CD4-positive, alpha-beta T cell treated with Interferon alpha-2 for 1 hour (primary cell): ENCODE data around the gene COG7.
"Not testable (repeated sequence)": the region's sequence is repeated elsewhere in the genome, so short reads cannot be mapped to it uniquely, and the experiment has no call there.

Experiments used
- DNase-seq, 2 donors: peaks; one replicate each; pipeline ENCODE4 v3.0.0-alpha.2; 2020 to 2022

The COG7 gene

DNA sequence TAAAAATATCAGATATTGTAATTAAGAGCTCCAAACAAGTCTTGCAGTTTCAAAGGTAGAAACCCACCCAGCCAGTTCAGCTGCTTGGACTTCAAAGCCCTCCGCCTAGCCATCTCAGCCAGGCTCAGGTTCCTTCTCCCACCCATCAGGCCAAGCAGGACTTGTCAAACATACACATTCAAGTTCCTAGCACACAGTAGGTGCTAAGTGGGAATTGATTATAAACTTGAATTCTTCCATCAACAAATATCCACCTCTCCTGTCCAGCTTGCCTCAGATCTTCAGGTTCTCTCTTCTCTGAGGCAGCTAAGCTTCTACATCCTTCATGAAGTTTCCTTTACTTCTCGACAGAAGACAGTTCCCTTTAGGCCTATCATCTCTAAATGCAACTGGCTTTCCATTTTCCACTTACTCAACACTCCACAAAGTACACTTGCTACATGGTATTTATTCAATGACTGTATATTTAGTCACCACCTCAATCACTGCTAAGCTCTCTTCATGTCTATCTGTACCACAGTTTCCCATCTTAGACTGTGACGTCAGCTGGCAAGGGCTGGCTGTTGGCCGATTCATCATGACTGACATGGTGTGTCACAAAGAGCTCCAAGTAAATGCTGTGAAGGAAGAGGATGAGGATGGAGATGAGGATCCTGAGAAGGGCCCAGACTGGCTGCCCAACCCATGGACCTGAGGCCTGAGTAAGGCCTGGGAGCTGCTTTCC lies 13.3 kb upstream of the COG7 start:
- no peak for DNase-seq

DNA sequence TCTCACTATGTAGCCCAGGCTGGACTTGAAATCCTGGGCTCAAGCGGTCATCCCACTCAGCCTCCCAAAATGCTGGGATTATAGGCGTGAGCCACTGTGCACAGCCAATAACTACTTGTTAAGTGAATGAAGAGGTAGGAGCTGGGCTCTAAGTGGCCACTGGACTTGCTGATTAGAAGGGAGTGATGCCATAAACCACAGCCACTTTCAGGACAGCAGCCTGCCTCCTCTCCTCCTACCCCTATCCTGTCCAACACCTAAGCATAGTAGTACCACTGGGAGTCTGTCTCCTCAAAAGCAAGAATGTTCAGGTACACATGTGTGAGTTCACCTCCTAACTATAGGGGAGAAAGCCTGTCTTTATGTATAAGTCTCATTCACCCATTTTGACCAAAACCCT lies 12.2 kb upstream of the COG7 start:
- DNase-seq: no peak

DNA sequence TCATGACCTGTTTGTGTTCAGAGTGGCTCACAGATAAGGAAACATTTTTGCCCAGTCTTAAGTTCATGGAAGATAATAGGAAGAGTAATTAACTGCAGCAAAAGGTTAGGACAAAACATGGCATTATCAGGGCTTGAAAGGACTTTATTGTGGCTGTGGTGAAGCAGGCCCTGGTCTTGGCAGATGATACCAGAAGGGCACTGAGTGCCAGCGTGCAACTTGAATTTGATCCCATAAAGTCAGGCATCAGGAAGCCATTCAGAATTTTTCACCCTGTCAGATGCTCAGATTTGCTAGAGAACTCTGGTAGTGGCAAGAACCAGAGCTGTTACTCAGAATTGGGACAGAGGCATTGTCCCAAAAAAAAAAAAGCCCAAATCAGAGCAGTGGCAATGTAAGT lies 11.2 kb upstream of the COG7 start:
- DNase-seq: no peak

DNA sequence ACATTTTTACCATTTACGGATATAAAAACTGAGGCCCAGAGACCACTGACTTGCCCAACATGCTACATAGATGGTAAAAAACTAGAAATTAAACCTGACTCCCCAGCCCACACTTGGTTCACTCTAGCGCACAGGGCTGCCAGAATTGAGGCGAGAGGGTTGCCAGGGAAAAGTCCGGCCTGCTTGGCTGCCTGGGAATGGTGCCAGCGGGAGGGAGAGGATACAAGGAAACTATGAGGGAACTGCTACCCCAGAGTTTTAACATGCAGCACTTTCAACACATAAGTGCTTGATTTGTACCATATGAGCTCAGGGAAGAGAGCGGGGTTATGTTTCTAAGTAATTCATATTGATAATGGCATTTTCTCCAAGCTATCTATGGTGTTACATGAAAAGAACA lies 10.0 kb upstream of the COG7 start:
- DNase-seq: not testable (repeated sequence)

DNA sequence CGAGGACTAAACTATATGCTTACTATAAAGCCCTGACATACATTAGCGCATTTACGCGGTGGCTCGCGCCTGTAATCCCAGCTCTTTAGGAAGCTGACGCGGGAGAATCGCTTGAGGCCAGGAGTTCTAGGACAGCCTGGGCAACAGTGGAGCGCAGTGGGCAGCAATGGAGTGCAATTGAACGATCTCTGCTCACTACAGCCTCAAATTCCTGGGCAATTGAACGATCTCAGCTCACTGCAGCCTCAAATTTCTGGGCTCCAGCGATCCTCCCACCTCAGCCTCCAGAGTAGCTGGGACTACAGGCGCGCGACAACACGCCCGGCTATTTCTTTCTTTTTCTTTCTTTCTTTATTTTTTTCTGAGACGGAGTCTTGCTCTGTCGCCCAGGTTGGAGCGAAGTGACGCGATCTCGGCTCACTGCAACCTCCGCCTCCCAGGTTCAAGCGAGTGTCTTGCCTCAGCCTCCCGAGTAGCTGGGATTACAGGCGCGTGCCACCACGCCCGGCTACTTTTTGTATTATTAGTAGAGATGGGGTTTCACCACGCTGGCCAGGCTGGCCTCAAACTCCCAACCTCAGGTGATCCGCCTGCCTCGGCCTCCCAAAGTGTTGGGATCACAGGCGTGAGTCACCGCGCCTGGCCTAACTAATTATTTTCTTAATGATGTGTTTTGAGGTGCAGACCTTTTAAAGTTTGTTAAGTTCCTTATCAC lies 506 bp upstream of the COG7 start:
- DNase-seq: no peak

DNA sequence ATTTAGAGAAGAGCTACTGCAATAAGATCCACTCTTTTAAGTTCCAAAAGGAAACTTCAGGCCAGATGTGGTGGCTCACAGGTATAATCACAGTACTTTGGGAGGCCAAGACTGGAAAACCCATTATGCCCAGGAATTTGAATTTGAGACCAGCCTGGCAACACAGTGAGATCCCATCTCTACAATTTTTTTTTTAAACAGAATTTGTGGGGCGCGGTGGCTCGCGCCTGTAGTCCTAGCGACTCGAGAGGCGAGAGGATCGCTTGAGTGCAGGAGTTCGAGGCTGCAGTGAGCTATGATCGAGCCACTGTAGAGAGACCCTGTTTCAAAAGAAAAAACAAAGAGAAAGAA lies 793 bp downstream of the COG7 start:
- DNase-seq: no peak

DNA sequence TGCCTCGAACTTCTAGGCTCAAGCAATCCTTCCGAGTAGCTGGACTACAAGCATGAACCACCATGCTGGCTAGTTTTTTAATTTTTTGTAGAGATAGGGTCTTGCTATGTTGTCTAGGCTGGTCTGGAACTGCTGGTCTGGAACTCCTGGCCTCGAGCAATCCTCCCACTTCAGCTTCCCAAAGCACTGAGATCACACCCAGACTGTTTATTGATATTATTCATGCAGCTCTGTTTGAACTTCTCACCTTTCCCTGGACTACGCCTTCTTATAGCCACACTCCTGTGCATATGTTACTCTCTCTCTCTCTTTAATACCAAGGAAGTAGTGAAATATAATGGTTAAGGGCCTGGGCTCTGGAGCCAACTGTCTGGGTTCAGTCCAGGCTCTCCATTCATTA lies 4.6 kb downstream of the COG7 start:
- DNase-seq: no peak

DNA sequence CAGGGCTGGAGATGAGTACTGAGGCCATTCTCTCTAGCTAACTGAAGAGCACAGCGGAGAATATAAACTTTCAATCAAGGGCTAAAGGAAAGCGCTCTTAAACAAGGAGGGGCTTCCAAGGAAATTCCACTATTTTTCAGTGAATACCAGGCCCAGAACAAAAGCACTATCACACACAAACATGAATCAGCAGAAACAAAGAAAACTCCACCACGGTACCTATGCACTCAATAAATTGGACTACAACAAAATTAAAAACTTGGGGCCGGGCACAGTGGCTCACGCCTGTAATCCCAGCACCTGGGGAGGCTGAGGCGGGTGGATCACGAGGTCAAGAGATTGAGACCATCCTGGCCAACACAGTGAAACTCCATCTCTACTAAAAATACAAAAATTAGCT lies 15.4 kb downstream of the COG7 start:
- not testable (repeated sequence) for DNase-seq

DNA sequence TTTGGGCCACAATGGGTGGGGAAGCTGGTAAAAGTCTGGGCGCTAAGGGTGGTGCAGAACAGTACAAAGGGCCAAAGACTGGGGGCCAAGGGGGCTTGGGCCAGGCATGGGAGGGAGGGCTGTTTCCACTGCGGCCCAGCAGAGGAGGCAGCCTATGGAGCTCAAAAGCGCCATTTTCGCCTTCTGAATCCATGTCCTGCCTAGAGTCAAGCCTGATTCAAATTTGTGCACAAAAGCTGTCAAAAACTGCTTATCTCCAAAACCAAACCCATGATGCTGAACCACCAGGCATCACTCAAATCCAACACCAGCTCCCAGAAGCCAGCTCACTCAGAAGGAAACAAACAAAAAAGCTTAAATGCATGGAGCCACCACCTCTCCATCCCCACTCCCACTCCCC lies 16.0 kb downstream of the COG7 start:
- no peak for DNase-seq

DNA sequence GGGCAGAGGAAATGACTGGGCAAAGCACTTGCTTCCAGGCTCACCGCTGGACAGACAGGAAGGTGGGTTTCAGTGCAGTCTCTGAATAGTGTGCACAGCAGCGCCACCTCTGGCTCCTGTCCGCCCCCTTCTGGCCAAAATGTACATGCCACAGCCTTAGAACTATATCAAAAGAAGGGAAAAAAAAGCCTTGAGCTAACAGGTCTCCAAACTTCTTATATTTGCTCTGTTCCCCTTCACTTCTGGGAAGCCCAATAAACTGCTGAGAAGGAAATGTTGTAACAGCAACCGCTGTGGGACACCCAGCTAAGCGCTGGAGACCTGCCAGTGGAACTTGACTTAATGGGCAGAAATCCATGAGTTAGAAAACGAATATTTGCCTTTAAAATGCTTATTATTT lies 17.5 kb downstream of the COG7 start:
- peak; percentile 56 to 73 for DNase-seq

DNA sequence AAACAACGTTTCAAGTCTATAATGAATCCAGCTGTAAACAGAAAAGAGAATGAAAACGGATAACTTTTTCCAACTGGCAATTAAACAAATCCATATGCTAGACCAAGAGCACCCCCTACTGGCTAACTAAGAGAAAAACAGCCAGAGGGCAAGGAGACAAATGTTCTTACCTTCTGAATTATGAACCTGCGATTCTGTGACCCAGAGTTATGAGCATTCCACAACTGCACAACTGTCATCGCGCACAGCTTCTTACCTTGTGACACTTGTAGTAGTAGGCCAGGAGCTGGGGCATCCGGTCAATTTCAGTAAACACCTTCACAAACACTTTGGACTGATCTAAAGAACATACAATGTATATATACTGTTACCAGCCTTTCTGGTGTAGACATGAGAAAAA lies 18.6 kb downstream of the COG7 start:
- DNase-seq: peak; percentile 7 to 72

DNA sequence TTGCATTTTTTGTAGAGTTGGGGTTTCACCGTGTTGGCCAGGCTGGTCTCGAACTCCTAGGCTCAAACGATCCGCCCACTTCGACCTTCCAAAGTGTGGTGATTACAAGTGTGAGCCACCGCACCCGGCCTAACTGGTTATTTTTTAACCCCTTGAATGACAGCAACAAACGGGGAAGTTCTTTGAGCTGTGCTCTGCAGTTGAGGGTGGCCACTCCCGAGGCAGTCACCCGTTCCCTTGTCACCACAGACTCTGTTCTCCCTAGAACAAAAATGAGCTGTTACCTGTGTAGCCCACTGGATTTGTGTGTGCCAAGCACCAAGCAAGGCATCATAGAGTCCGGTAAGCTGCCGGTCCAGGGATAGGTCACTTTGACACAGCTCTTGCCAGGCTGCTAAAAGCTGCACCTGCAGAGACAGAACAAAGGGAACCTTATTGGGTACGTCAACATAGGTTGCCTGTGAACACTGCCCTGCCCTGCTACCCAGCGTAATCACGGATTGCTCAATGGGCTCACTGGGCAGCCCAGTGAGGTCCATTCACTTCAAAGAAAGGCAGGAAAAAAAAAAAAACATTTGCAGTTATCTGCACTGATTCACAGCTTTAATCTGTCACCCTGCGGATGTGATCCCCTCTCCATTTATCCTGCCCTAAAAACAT lies 19.6 kb downstream of the COG7 start:
- DNase-seq: no peak

DNA sequence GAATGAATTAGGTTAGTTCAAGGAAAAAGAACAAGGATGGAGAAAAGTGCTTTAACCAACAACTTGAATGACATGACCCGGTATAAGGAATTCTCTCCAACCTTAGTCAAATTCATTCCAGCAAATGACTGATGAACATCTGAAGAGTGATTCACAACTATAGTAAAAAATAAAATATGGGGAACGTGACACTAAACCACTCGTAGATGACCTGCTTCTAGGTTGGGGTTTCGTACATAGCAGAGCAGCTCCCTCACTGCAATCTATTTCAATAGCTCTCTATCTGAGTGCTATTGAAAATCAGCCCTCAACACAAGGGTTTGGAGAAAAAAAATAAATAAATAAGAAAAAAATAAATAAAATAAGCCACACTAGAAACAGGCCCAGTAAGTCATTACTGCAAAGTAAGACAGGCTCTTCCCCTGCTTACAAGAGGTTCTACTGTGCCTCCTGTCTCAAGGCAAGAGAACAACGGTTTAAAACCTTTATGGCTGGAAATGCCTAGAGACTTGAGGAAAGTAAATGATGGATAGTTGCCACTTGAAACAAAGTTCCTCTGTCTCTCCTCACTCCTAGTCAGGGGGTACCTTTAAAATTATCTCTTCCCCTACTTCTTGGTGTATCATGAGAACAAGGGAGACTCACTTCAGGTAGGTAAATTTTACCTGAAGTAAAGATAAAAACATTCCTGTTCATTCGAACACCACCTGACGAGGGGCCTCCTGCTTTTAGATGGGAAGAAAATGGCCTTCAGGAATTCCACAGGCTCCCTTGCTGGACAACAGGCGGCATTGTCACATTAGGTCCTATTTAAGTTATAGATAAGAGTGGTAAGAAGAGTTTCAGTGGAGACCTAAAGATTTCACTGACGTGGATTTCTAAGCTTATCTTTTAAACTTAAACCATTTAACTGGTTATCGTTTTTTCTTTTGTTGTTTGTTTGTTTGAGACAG lies 20.5 kb downstream of the COG7 start:
- DNase-seq: no peak

DNA sequence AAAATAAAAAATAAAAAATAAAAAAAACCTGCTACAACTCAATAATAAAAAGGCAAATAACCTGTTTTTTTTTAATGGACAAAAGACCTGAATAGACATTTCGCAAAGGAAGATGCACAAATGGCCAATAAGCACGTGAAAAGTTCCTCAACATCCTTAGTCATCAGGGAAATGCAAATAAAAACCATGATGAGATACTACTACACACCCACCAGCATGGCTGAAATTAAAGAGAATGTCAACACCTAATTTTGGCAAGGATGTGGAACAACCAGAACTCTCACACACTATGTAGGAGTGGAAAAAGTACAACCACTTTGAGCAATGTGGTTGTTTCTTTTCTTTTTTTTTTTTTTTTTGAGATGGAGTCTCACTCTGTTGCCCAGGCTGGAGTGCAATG lies 24.6 kb downstream of the COG7 start:
- no peak for DNase-seq

DNA sequence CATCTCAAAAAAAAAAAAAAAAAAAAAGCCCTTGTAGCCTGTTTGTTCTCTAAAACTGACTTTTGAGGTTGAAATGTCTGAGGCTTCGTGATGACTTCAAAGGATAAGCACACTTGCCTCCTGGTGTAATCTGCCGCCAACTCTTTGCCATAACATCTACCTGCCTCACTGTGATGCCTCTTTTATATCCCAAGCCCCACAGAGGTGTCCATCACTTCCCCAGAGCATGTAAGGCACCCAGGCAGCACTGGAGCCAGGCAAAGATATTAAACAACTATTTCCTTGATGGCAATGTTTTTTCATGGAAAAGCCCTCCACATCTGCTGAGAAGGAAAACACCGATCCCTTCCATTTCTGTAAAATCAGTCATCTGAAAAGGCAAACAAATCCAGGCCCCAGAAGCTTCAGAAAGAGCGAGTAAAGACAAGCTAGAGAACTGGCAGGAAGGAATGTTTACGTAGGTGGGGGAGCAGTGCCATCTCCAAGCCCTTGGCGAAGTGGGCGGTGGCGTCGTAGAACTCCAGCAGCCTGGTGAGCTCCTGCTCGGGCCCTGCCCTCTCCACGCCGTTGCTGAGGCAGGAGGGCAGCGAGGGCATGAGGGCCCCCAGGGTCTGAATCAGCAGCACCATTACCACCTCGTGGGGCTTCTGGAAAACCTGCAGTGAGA lies 28.6 kb downstream of the COG7 start:
- no peak for DNase-seq

DNA sequence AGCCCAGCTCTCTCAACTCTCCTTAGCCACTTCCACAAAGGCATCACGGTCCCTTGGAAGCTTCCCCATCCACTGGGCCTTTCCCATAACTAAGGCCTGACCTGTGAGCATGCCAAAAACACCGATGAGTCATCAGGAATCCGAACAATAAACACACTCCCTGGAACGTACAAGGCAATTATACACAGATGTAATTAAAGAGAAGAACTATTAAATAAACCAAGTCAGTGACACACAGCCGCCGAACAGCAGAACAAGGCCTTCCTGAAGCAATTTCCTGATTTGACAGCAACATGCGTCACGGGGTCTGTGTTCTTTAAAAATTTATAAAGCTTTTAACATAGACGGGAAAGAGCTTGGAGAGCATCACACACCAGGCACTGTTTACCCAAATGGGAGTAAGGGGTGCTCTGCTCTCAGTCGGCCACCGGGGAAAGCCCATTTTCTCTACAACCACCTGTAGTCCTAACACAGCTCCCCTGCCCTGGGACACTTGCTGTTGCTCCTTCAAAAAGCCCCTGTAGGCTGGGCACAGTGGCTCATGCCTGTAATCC lies 29.4 kb downstream of the COG7 start:
- DNase-seq: no peak

DNA sequence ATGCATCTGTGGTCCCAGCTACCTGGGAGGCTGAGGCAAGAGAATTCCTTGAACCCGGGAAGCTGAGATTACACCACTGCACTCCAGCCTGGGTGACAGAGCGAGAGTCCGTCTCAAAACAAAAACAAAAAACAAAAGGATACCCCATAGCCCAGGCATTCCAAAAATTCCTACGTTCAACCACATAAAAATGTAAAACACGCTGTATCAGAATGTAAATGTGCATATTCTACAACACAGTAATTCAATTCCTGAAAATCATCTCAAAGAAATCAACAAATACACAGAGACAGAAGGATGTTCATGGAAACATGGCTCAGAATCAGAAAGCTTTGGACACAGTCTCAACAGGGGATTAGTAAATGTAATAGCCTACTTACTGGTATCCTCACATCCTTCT lies 33.0 kb downstream of the COG7 start:
- no peak for DNase-seq

DNA sequence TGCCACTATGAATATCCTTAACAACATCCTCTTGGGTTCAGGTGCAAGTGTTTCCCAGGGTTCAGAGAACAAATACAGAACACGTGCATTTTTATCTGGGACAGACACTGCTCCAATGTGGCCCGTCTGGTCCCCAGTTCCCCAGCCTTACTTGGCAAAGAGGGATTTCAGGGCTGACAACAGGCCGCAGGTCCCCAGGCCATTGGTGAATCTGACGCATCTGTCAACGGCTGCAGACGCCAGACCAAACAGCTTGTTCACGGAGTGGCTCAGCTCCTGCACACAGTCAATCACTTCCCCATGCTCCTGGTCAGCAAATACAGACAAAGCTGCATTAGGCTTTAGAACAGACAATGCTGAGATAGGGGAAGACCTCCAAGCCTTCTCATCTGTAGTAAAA lies 36.2 kb downstream of the COG7 start:
- DNase-seq: no peak

DNA sequence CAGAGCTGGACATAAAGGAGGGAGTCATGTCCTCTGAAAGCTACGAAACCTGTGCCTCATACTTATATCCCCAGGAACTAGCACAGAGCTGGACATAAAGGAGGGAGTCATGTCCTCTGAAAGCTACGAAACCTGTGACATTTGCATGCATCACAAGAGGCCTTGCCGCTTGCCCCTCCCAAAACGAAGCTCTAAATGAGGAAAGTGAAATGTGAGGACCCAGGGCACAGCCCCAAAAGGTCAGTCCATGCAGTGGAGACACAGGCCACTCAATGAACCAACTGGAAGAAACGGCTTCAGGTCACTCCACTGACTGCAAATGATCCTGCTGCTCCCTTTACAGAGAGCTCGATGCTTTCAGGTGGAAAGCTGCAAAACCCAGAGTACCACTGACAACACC lies 38.3 kb downstream of the COG7 start:
- no peak for DNase-seq

DNA sequence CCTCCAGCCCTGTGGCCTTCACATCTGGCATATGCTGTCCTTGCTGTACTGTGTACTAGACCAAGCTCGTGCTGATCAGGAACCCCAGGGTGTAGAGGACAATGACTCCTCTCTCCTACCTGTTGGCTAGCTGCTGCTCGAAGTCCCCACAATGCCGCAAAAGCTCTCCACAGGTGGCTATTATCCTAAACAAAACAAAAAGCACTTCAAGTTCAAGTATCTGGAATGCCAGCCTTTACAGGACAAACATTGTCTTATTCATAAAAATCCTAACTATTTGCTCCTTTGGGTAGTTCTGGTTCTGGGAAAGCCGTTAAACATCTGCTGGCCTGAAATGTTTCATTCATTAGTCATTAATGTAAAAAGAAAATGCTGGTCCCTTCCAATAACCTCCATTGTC lies 42.8 kb downstream of the COG7 start:
- no peak for DNase-seq

DNA sequence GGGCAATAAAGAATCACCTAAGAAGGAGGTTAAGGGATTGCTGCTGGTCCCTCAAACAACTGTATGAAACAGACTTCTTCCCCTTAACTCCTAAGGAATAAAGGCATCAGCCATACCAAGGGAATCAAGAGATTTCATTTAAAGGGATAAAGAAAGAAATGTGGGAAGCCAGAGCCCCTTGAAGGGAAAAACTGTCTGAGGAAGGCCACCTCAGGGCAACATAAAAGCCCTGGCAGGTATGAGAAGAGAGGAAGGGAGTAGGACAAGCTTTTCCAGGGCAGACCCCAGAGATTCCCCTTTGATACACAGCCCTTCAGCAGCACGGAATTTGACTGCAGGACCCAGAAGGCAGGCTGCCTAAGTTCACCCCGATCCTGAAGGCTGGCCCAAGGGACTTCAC lies 43.5 kb downstream of the COG7 start:
- DNase-seq: no peak

DNA sequence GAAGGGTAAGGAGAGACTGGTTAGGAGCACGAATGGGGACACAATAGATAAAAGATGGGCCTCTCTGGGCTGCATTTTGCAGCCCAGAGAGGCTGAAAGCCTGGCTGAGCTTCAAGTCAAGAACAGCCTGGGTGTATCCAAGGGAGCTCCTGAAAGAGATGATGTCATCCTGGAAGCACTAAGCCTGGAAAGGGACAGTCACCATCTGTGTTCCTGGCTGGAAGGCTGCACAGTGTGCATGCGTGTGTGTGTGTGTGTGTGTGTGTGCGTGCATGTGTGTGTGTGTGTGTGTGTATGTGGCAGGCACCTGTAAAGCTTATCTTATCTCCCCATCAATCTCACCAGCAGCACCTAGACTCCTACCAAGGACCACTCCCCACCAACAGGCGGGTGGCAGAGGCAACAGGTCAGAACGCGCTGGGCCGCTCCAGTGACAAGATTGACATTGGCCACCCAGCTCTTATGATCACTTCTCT lies 44.1 kb downstream of the COG7 start:
- DNase-seq: no peak
